ENCODE data around the gene DDIT3.

- TF ChIP-seq POLR2AphosphoS5 (IDR thresholded peaks at IDR 0.05; ENCODE audit: borderline replicate concordance, low read depth, low read length), result no peak
- TF ChIP-seq EZH2 (IDR thresholded peaks at IDR 0.05), result no peak
- no peak for TF ChIP-seq FOXP2 (optimal IDR thresholded peaks at IDR 0.05; ENCODE audit: control extremely low read depth, extremely low read length, insufficient read depth)
Observed at GRCh38 chr12:57550641-57551549, 30.6 kb upstream of the DDIT3 start.
